GM23248 (cell line): ENCODE data around the gene SNTG2.

Experiments used
- EZH2 ChIP-seq: fragments of 200-600 bp; sonication (generic); IDR thresholded peaks from 2 replicates; pipeline ENCODE4 v1.6.1; 2018; ENCODE audit warnings: antibody characterized with exemption, mild to moderate bottlenecking; ENCODE audit not compliant: insufficient read depth, poor library complexity, severe bottlenecking
- EZH2phosphoT487 ChIP-seq: fragments of 200-600 bp; sonication (generic); IDR thresholded peaks from 2 replicates; pipeline ENCODE4 v1.6.1; 2018; ENCODE audit warnings: antibody characterized with exemption, moderate library complexity, mild to moderate bottlenecking, low read depth; ENCODE audit not compliant: insufficient read depth

DNA sequence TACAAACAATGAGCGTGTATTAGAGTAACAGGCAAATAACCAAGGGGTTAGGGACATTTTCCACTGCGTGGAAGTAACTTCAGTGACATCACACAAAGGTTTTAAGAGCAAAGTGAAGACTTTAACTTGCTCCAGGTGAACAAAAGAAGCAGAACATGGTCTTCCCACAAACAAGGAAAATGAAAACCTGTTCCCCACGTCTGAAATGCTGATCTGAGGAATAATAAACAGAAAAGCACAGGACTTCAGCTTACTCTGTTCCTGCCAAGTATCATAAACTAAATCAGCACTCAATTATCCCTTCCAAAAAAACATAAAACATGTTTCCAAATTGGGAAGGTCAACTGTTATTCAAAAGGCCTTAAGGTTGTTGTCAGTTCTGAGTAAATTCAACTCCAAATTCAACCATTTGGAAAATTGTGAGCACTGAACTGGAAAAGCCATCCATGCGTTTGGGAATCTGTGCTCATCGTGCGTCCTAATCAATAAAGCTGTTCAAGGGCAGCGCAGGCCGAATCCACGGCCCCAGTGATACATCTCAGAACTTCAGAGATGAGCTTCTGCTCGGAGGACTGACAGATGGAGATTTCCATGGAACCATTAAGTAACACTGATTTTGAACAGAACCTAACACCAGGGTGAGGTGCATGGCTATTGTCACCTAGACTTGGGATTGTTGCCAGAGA, 7.7 kb upstream of the SNTG2 start:
- no peak for TF ChIP-seq EZH2phosphoT487
- no peak for TF ChIP-seq EZH2
